Measurements from ENCODE around the gene HIRIP3. TPM values are rescaled to one million over a fixed set of nuclear protein-coding genes. Genes with fewer than 3 reads are reported as not detected.

The HIRIP3 gene
- total RNA-seq, 1 experiment from 2014 or later: 18.9 TPM

- TF ChIP-seq MLX (CRISPR knock-in tag; IDR thresholded peaks at IDR 0.05) (no peak), ZNF263 (CRISPR knock-in tag; IDR thresholded peaks at IDR 0.05; ENCODE audit: low read depth) (no peak), CDX4 (CRISPR knock-in tag; IDR thresholded peaks at IDR 0.05; ENCODE audit: borderline replicate concordance) (no peak), MAX (CRISPR knock-in tag; IDR thresholded peaks at IDR 0.05) (peak; percentile 87), ZNF138 (CRISPR knock-in tag; conservative IDR thresholded peaks at IDR 0.05) (no peak), ELF4 (CRISPR knock-in tag; IDR thresholded peaks at IDR 0.05; ENCODE audit: low read depth) (no peak), FOXK1 (CRISPR knock-in tag; IDR thresholded peaks at IDR 0.05) (no peak), PRRX2 (CRISPR knock-in tag; IDR thresholded peaks at IDR 0.05) (no peak), OVOL2 (CRISPR knock-in tag; IDR thresholded peaks at IDR 0.05; ENCODE audit: borderline replicate concordance) (no peak), TP53 (CRISPR knock-in tag; IDR thresholded peaks at IDR 0.05) (no peak), RORB (CRISPR knock-in tag; IDR thresholded peaks at IDR 0.05) (no peak), ZNF121 (CRISPR knock-in tag; IDR thresholded peaks at IDR 0.05) (no peak), NFE2L1 (CRISPR knock-in tag; IDR thresholded peaks at IDR 0.05) (no peak), E2F4 (CRISPR knock-in tag; IDR thresholded peaks at IDR 0.05; ENCODE audit: borderline replicate concordance, low read depth) (no peak), ATF6 (CRISPR knock-in tag; IDR thresholded peaks at IDR 0.05) (no peak), NFYB (CRISPR knock-in tag; conservative IDR thresholded peaks at IDR 0.05; ENCODE audit: low read depth) (no peak), RELA (CRISPR knock-in tag; IDR thresholded peaks at IDR 0.05; ENCODE audit: borderline replicate concordance) (no peak; the same call in 1 of the 2 replicates), NR2C2 (CRISPR knock-in tag; IDR thresholded peaks at IDR 0.05) (no peak), ZMAT4 (CRISPR knock-in tag; IDR thresholded peaks at IDR 0.05) (no peak), ATF1 (CRISPR knock-in tag; IDR thresholded peaks at IDR 0.05) (no peak), FOXJ3 (CRISPR knock-in tag; IDR thresholded peaks at IDR 0.05; ENCODE audit: borderline replicate concordance) (no peak), ZNF425 (CRISPR knock-in tag; conservative IDR thresholded peaks at IDR 0.05) (no peak), ZNF532 (CRISPR knock-in tag; IDR thresholded peaks at IDR 0.05; ENCODE audit: borderline replicate concordance) (0 out of 2 replicates have a peak, but pooled peaks have one; percentile 27), NFATC4 (CRISPR knock-in tag; IDR thresholded peaks at IDR 0.05) (no peak)
These were observed at the start of gene HIRIP3 (continued) for GRCh38 chr16:29995324-29995910.

All from WTC11 (cell line).